Mucosa of descending colon (tissue), 3 donors: Measurements from ENCODE around the gene SULF2. TPM values are rescaled to one million over a fixed set of nuclear protein-coding genes. Genes with fewer than 3 reads are reported as not detected.

Experiments used
- ATAC-seq: fragments of 200-7000 bp; cut with Tn5 transposase; one replicate; pipeline ENCODE4 v1.9.1; 2020; ENCODE audit warnings: mild to moderate bottlenecking, moderate library complexity
- DNase-seq, 3 donors: peaks; one replicate each; pipeline ENCODE4 v3.0.0-alpha.2; 2020
- H3K36me3 ChIP-seq: fragments of 200-600 bp; one replicate; pipeline ENCODE4 v1.8.0; 2021; ENCODE audit warnings: low read depth, mild to moderate bottlenecking
- H3K4me1 ChIP-seq: fragments of 200-600 bp; one replicate; pipeline ENCODE4 v1.8.0; 2021; ENCODE audit warnings: low read depth, mild to moderate bottlenecking
- H3K4me3 ChIP-seq: fragments of 200-600 bp; one replicate; pipeline ENCODE4 v1.8.0; 2021; ENCODE audit warnings: mild to moderate bottlenecking
- H3K9me3 ChIP-seq: fragments of 200-600 bp; one replicate; pipeline ENCODE4 v1.8.0; 2021; ENCODE audit warnings: mild to moderate bottlenecking
- CTCF ChIP-seq: fragments of 200-600 bp; IDR thresholded peaks from one replicate; pipeline ENCODE4 v1.8.0; 2022; ENCODE audit warnings: antibody characterized with exemption, mild to moderate bottlenecking
- intact Hi-C, 2 donors: fragments of 100-400 bp; cut with DNase I in 1 of 2; cut with micrococcal nuclease in 1 of 2; formaldehyde crosslinking; loops; one replicate each; pipeline versions ENCODE4 v1.11.0 to v1.11.1; 2022; cut with DNase I, micrococcal nuclease
- total RNA-seq, 3 donors: library from RNA; stranded (reverse); fragmentation: NEBNext Ultra II Directional in 2 of 3; extraction: Animal tissue kit (Norgen Biotek cat#: 25700) in 2 of 3; gene quantifications; one replicate each; pipeline versions ENCODE4 v1.2.1 to v1.2.4, GENCODE V29; 2021 to 2023
- donor health status: DM: no; HTN: no; CAD: no; lungs with moderate emphysema.
- donor health status: DM: no; HTN: no; CAD: no.
- donor health status: DM: no; HTN: yes; CAD: no.

SULF2 gene
- total RNA-seq, 3 donors from 2014 or later: 102 to 181 (median 144) TPM

GRCh38 chr20:47726632-47727031 lies 58.6 kb downstream of the SULF2 start:
- Histone ChIP-seq H3K36me3 (no peaks in the 10 kb centered on the region), H3K4me1 (no peaks in the 10 kb centered on the region), H3K4me3 (no peak overlapping the region), H3K9me3 (no peaks in the 10 kb centered on the region)
- ATAC-seq: no peak
- intact Hi-C loops: no loop called here
- no peak for DNase-seq
- no peak for TF ChIP-seq CTCF

GRCh38 chr20:47725248-47725973 lies 59.9 kb downstream of the SULF2 start:
- intact Hi-C loops: no loop called here
- Histone ChIP-seq H3K4me1 (no peaks in the 10 kb centered on the region), H3K9me3 (no peaks in the 10 kb centered on the region), H3K4me3 (no peak overlapping the region), H3K36me3 (no peaks in the 10 kb centered on the region)
- peak; percentile 75 to 85 (median 79) for DNase-seq
- TF ChIP-seq CTCF: peak; percentile 94
- peak; percentile 93 for ATAC-seq

GRCh38 chr20:47724910-47725247 lies 60.4 kb downstream of the SULF2 start:
- no peaks in the 10 kb centered on the region for H3K4me1 ChIP-seq
- no peak for TF ChIP-seq CTCF
- intact Hi-C loops: no loop called here
- no peak overlapping the region for H3K4me3 ChIP-seq
- no peak for ATAC-seq
- no peaks in the 10 kb centered on the region for H3K9me3 ChIP-seq
- DNase-seq: no peak
- no peaks in the 10 kb centered on the region for H3K36me3 ChIP-seq

- Histone ChIP-seq H3K4me1 (no peaks in the 10 kb centered on the region), H3K9me3 (no peaks in the 10 kb centered on the region), H3K36me3 (no peaks in the 10 kb centered on the region), H3K4me3 (no peak overlapping the region)
- ATAC-seq (no peak), DNase-seq (no peak)
- no peak for TF ChIP-seq CTCF
- intact Hi-C loops: no loop called here
These were observed 60.9 kb downstream of the SULF2 start for GRCh38 chr20:47724396-47724795.

GRCh38 chr20:47723322-47723721 lies 62.0 kb downstream of the SULF2 start:
- no peak for TF ChIP-seq CTCF
- Histone ChIP-seq H3K36me3 (no peaks in the 10 kb centered on the region), H3K4me3 (no peak overlapping the region), H3K9me3 (no peaks in the 10 kb centered on the region), H3K4me1 (no peaks in the 10 kb centered on the region)
- DNase-seq: no peak
- intact Hi-C loops: no loop called here
- no peak for ATAC-seq
